ENCODE results near the gene PTPRE.

GRCh38 chr10:128029731-128030369, 122.9 kb downstream of the PTPRE start:
- TF ChIP-seq POLR2AphosphoS5 (IDR thresholded peaks at IDR 0.05; ENCODE audit: low read depth) (no peak), SPI1 (IDR thresholded peaks at IDR 0.05; ENCODE audit: borderline replicate concordance, low read depth) (no peak), CTCF (IDR thresholded peaks at IDR 0.05; ENCODE audit: insufficient read depth, low read length) (no peak)

Measured in HL-60 (cell line).